ENCODE data around the gene EHBP1.
A peak's percentile ranks its signal among the peaks of the same experiment; 100 is the strongest.

Gene EHBP1

DNA sequence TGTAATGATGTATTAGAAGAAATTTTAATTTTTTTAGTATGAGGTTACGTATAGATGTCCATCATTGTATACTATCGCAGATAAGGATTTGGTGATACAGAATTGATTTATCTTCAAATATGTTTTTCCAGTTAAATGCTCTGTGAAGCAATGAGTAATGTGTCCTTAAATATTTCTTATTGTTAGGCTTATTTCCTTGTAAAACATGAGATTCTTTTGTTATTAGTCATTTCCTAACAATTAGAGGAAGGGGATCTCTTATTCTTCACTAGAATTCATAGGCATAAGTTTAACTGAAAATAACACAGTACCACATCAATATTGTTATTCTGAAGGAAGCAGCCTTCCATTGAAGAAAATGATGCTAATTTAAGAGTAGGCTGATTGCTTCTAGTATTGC is 329.7 kb downstream of the EHBP1 start:
- no peak for DNase-seq

DNA sequence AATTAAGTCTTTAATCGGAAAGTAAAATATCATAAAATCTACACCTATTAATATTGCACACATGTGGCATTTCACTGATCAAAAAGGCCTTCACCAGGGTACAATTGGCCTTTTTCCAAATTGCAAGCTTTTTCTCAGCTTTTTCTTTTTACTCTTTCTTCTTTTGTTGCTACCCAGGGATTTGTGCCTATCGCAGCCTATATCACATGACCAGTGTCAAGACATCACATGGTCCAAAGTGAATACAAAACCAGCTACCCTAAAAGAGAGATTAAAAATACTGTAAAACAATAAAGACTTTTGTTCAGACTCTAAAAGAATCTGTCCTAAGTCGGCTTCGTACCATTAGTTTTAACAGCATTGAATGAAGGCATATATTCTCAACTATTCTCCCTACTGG is 330.1 kb downstream of the EHBP1 start:
- DNase-seq = no peak

DNA sequence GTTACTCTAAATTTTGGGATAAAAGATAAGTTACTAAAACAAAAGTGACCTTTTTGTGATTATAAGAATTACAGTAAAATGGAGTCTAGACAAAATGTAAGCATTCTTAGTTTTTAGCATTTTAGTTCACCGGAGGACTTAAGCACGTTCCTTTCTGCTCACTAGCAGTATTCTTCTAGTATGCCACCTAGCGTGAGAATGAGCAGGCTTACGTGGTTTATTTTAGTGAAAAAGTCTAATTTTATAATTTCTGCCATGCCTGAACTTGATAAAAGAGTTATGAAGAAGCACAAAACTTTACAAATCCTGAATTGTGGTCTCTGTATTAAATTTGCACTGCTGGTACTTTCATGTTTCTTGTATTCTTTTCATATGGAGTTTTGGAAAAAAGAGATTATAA is 332.5 kb downstream of the EHBP1 start:
- no peak for DNase-seq

DNA sequence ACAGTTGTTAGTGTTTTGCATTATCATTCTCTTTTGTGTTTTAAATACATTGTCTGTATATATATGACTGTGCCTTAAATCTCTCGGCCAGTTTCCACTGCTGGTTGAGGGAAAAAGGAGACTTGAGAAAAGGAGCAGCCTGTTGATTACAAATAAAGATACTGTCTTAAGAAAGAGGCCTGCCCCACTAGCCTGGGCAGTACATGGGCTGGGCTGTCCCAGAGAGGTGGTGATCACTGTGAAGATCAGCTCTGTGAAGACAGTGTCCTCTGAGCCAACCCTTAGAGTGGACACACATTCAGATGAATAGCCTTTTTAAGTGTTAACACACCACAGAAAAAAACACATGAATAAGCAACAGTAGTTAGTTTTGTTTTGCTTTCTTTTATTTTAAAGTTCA is 335.1 kb downstream of the EHBP1 start:
- no peak for DNase-seq

DNA sequence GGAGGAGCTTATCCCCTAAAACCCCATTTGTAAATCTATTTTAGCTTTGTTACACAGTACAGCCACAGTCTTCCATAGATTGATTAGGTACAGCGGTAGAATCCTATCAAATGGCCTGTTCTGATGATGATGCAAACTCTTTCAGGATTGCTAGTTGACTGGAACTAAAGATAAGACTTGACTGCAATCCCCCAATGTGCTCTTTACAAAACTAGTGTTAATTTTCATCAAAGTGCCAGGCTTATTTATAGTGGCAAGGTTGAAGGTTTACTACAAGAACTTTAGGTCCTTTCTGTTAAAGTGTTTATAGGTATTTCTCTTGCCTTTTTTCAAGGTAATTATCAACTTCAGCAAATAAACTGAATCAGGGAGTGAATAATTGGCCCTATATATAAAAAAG is 336.1 kb downstream of the EHBP1 start:
- no peak for DNase-seq

DNA sequence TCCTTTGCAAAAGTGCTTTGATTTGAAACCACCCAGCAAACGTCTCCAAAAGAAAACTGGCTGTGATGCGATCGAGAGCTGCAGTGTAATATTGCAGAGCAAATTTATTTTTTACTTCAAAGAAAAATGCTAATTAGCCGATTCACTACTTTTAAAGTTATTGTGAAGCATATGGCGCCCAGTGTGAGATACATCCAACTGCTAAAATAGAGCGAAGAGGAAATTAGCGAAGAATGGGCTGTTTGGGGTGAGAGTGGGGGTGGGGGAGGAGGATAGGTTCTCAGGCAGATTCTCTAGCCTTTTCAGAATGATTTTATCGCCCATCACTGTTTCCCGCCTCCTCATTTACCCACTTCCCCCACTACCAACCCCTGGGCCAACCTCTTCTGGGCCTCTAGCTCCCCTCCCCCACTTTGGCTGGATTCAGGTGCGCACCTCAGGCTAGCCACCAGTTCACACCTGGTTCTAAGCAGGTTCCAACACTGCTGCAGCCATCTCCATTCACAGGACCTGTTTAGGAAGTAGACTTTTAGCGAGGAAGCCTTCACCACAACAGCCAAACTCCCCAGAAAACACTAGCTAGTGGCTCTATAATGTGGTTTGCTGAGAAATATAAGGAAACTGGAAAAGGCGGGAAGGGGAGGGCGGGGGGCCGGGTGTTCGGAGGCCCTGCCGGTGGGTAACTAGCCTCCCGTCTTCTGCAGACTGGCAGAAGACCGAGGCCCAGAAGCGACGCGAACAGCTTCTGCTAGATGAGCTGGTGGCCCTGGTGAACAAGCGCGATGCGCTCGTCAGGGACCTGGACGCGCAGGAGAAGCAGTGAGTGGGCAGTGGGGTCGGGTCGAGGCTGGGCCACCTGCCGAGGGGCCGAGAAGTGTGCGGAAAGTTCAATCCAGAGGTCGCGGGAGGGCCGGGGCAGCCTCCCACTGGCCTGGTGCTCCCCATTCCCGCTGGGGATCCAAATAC is 339.1 kb downstream of the EHBP1 start:
- DNase-seq = no peak

DNA sequence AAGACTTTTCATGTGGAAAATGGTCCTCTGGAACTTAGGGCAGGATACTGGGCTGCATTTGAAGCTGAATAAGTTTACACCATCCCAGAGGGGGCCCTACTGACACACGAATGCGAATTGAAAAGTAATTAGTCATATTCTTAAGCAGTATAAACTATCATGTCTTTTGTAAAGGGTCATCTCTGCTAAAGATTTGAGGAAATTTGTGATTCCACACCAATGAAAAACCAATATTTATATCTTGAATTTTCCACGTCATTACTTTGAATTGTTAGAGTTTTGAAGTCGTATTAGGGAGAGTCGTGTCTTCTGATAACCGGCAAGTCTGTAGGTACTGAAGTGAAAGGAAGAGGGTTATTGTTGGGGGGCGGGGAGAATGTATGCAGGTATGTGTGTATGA is 341.0 kb downstream of the EHBP1 start:
- no peak for DNase-seq

DNA sequence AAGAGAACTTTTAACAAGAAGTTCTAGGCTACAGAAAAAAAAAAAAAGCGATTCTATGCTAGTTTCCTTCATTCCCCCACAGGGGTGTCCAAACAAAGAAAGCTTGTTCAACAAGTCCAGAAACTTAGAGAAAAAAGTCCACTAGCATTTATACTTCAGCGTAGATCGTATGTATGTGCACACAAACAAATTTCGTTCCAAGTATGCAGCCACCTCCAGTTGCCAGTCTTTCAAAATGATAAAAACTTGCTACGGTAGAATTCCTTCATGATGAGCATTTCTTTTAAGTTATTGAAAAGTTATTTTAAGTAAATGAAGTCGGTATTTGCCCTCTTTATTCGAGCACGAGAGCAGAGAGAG is 341.4 kb downstream of the EHBP1 start:
- no peak for DNase-seq

DNA sequence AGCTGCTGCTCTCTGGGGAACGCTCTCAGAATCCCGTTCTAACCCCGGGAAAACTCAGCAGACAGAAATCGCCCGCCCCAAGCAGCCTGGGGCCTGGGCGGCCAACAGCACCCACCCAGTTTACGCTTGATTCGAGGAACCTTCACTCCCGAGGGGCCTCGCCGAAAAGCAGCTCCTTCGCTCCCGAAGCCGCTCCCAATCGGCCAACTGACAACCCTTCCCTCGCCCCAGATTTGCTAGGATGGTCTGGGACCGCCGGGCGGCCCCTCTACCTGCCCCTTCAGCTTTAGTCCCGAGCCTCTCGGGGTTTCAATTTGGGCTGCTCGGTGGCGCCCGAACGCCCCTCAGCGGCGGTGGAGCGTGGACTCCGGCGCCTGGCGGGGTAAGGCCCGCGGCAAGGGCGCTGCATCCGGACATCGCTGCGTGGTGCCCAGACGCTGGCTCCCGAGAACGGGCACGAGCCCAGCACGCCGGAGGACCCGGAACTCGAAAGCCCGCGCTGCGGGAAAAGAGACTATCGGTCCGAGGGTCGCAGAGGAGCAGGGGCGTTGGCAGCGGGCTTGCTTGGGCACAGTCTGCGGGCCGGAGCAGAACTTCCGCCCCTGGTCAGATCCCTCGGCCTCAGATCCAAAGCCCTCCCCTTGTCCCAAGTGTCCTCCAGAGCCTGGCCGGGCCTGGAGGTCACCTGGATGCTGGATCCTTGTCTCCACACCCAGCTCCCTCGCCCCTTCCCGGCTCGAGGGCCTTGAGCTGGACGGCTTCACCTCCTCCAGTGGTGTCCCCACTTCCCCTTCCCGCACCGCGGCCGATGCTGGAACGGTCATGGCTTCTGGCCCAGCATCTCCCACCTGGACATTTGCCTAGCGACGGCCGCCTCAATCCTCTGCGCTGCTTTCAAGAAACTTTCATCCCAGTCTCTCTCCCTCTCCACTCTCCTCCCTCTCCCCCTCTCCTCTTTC is 342.1 kb downstream of the EHBP1 start:
- no peak for DNase-seq

DNA sequence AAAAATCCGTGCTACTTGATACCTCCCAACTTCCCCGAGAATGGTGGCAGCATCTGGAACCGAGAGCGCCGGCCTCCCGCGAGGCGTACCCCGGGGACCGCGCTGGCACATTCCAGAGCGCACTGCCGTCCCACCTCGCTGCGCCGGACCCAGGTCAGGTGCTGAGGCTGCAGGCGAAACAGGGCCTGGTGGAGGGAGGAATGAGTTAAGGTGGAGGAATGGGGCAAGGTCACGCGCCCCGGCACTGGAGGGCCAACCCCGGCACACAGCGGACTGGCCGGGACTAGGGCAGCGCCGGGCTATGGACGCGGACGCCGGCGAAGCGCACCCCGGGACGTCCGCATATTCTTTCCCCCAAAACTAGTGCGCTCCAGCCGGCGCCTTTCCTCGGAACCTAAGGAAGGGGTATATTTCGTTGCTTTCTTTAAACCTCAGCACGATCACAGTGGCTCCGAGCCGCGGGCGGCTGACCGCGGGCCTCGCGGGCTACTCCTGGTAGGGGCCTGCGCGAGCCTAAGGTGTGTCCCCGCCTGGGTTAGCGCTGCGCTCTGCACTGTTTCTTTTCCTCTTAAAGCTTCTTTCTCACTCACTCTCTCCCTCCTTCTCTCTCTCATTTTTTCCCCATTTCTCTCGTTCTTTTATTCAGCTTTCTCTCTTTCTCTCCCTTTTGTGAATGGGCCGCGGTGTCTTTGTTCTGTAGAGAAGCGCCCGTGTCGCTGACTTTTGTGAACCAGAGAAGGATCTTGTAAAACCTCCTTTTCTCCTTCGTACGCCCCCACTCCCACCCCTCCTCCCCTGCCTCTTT is 343.1 kb downstream of the EHBP1 start:
- DNase-seq = no peak

DNA sequence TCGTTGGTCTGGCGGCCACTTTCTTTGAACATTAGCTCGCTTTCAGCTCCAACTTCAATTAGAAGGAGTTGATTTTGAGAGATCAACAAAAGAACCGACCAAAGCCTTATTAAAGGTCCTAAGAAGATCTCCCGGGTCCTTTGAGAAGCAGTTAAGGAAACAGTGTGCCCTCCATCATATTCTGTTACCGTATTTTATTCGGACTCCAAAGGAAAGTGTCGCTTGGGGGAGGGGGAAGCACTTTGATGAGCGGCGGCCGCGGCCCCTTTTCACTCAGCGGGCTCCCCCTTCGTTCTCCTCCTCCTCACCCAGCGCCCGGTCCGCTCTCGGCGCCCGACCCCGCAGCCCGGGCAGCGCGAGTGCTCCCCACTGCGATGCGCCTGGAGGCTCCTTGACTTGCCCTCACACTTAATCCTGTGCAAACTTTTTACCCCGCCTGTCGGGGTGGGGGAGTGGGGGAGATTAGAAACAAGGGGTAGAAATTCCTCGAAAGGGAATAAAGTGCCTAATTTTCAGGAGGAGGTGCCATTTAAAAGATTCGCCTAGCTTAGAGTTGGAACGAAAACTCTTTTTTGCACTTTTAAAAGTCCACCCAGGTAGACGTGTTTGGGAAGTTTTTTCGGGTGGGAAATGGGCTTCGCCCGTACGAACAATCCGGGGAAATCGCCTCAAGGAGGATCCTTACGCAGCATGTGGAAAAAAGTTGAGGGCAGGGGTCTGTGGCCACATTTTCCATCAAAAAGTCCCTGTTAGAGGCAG is 343.9 kb downstream of the EHBP1 start:
- no peak for DNase-seq

DNA sequence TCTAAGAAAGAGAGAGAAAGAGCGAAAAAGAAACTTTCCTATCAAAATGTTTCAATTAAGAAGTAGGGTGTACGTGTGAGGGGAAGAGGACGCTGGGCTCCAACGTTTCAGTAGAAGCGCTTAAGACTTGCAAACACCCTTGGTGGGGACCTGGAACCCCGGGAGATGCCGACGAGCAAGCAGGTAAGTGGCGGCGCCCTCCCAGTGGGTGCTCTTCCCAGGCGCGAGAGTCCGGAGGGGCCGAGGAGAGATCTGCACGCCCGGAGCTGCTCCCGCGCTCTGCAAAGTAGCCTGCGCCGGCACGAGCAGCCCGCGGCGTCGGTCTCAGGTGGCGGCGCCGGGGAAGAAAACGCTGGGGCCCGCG is 344.4 kb downstream of the EHBP1 start:
- no peak for DNase-seq

DNA sequence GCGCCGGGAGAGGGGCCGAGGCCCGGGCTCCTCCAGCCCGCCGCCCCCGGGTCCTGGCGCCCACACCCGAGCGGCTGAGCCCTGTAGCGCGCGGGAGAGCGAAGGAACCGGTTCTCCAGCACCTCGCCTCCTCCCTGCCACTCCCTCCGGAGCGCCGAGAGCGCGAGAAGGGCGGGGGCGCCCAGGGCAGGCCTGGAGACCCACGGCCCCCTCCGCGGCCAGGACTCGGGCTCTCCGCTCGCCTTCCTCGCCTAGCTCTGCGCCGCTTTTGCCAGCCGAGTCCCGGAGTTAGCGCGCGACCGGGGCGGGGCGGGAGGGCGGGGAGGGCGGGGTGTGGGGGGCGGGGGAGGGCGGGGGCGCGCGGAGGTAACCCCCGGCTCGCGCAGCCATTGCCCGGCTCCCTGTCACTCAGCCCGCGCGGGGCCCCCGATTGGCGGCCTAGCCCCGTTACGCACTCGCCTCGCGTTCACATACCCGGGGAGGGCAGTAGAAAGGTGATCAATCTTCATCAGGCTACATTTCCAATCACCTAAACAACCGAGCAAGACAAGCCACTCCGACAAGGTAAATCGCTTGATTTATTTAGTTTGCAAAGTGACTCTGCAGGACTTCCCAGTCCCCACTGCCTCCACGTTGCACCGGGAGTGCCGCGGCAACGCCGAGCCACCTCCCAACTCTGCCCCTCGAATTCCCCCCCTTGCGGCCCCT is 345.0 kb downstream of the EHBP1 start, which contains the start of gene OTX1:
OTX1 (plus strand) TSS at position 497 of the 708 bp plus-strand sequence. CDS start 2,161 bp downstream, outside the sequence.
- peak; percentile 75 for DNase-seq

DNA sequence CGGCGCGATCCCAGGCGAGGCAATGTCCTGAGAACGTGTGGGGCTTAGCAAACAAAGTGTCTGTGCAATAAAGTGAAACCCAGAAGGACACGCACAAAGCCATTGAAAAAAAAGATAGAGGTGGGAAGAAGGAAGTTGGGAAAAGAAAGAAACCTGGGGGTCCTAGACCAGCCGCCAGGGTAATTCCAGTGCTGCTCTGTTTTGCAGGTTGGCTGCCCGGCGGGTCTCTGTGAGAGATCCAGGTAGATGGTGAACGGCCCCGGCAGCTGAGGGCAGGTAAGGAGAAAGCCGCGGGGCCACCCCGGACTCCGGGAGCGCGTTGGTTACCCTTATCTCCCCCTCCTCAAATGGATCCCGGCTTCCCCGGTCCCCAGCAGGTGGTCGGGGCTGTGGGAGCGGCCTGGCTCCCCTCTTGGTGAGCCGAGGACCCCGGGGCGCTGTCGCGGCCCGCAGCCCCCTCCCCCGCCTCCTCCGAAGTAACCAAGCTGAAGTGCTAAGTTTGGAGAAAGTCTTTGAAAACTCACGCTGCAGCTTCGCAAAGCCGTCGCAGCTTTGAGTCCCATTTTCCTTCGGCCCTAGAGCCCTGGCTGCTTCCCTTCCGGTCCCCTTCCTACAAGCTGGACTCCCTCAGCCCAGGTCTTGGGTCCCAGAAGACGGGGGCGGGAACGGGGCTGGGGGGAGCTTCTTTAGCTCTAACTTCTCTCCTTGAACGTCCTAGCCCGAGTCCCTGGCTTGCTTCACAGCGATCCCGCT is 345.7 kb downstream of the EHBP1 start:
- DNase-seq = no peak

DNA sequence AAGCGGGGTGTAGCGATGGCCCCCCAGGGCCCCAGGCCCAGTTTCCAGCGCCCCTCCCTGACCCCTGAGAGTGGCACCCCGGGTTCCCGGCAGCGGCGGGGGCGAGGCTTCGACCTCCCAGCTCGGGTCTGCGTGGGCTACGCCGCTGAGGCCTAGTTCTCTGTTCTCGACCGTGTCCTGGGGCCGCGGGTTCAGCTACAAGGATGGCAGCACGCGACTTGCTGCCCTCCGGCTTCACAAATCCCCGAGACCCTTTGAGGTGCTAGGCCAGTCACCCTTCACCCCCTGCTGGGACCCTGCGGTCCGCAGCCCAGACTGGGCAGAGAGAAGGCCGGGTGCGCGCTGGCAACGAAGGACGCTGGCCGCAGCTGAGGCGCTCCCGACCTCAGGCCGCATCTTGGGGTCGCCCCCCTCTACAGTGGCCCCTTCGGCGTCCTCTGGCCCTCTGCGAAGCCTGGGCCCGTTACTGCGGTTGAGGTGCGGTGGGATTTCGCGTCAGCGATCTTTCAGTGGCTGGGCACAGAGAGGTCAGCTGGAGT is 346.4 kb downstream of the EHBP1 start:
- DNase-seq = no peak

DNA sequence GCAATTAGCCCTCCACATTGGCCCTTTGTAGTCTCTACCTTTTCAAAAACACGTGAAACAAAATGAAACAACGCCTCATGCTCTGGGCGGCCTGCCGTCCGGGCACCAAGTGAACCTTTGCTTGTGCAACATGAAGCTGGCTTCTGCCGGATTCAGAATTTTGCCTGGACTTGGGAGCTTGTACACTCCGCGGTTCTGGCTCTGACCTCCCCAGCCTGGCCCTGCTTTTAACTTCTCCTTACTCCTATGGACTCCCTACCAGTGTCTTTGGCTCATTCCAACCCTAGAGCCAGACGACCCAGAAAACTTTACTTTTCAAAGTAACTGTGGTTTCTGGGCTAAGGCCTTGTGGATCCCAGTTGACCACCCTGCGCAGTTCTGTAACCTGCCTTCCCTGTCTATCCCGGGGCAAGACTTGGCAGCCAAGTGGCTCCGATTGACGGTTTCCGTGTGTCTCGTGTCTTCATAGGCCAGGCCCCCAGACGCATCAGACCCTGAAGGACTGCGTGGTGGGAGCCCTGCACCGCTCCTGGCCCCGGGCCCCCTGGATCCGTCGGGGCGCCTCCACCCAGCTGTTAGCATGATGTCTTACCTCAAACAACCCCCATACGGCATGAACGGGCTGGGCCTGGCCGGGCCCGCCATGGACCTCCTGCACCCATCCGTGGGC is 347.0 kb downstream of the EHBP1 start:
- no peak for DNase-seq

DNA sequence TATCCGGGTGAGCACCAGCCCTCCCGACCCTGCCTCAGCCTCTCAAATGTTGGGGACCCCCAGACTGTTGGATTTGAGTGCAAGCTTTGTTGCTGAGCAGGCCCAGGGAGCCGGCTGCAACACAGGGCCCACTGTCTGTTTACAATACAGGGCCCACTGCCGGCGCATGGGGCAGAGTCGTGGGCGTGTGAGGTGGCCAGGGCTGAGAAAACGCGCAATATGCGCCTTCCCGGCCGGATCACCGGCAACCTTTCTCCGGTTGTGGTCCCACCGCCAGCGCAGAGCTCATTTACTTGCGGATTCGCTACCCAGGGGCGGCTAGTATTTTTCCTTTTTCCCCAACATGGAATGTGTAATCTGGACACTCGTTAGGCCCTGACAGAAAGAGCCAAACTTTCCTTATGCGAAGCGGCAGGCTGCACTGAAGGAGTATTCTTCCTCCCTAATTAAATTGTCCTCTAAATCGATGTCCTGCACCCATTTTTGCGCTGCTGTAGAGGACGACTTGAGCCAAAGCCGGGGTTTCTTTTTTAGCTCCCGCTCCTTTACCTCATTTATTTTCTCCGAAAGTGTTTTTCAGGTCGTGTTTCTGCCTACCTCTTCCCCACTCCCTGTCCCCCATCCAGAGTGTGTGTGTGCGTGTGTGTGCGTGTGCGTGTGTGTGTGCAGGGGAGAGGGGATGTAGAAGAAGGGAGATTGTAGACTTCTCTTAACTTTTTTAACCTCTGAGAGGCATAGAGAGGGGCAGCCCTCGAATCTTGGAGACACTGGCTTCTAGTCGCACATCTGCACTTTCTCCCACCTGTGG is 347.8 kb downstream of the EHBP1 start:
- no peak for DNase-seq

DNA sequence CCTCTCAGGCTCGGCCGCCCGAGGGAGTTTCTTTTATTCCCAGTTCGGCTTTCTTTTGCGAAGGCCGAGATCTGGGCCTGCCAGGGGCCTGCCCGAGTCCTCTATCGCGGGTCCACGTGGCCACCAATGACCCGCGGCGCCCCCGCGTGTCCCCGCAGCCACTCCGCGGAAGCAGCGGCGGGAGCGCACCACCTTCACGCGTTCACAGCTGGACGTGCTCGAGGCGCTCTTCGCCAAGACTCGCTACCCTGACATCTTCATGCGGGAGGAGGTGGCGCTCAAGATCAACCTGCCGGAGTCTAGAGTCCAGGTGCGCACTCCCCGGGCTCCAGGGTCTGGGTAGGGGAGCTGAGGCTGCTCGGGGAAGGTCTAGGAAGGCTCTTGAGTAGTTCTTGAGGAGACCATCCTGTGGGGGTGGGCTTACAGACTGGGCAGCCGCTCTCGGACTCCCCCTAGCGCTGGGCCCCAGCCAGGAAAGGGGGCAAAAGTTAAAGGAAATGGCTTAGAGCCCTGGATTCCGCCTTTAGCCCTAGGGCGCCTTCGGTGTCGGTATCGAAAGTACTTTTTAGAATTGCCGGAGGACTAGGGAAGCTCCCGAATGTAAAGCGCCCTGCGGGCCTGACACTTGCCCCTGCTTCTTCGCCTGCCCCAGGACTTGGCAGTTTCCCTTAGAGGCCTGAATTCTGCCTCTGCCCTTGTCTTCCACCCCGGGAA is 348.5 kb downstream of the EHBP1 start:
- DNase-seq = no peak

All from T1000 (cell line).